Measurements from ENCODE around the gene NTM.

The NTM gene

GRCh38 chr11:132349811-132350733 is 979.7 kb downstream of the NTM start:
- CTCF ChIA-PET: interaction anchor here (0.6 kb wide), 1 partner anchor 1426 kb away, joined by 3 read pairs; no protein-coding TSS in a partner anchor
- no peaks in the 10 kb centered on the region for H3K4me1 ChIP-seq (ENCODE audit: control insufficient read depth, insufficient read depth, low read length)
- no peak overlapping the region for H3K4me3 ChIP-seq (ENCODE audit: low read depth, low read length)
- TF ChIP-seq ZNF155 (tag by site-specific recombination; IDR thresholded peaks at IDR 0.05) (no peak), ZBTB17 (tag by site-specific recombination; IDR thresholded peaks at IDR 0.05) (no peak), GLIS1 (tag by site-specific recombination; IDR thresholded peaks at IDR 0.05) (no peak), ZNF549 (tag by site-specific recombination; IDR thresholded peaks at IDR 0.05) (no peak)
- TF ChIP-seq, protein P1, sequence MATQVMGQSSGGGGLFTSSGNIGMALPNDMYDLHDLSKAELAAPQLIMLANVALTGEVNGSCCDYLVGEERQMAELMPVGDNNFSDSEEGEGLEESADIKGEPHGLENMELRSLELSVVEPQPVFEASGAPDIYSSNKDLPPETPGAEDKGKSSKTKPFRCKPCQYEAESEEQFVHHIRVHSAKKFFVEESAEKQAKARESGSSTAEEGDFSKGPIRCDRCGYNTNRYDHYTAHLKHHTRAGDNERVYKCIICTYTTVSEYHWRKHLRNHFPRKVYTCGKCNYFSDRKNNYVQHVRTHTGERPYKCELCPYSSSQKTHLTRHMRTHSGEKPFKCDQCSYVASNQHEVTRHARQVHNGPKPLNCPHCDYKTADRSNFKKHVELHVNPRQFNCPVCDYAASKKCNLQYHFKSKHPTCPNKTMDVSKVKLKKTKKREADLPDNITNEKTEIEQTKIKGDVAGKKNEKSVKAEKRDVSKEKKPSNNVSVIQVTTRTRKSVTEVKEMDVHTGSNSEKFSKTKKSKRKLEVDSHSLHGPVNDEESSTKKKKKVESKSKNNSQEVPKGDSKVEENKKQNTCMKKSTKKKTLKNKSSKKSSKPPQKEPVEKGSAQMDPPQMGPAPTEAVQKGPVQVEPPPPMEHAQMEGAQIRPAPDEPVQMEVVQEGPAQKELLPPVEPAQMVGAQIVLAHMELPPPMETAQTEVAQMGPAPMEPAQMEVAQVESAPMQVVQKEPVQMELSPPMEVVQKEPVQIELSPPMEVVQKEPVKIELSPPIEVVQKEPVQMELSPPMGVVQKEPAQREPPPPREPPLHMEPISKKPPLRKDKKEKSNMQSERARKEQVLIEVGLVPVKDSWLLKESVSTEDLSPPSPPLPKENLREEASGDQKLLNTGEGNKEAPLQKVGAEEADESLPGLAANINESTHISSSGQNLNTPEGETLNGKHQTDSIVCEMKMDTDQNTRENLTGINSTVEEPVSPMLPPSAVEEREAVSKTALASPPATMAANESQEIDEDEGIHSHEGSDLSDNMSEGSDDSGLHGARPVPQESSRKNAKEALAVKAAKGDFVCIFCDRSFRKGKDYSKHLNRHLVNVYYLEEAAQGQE (tag by site-specific recombination; IDR thresholded peaks at IDR 0.05): no peak
- no peaks in the 10 kb centered on the region for H3K9me3 ChIP-seq (ENCODE audit: control insufficient read depth, insufficient read depth, low read depth, low read length)
- H3K36me3 ChIP-seq (ENCODE audit: control insufficient read depth in 2 of 2, insufficient read depth in 1 of 2, low read length in 2 of 2): no peaks in the 10 kb centered on the region
- H3K27ac ChIP-seq (ENCODE audit: extremely low read depth, low read depth, low read length): no peak overlapping the region
- POLR2A ChIA-PET: no interaction called here

- Histone ChIP-seq H3K4me3 (ENCODE audit: low read depth, low read length) (no peak overlapping the region), H3K27ac (ENCODE audit: extremely low read depth, low read depth, low read length) (no peak overlapping the region), H3K9me3 (ENCODE audit: control insufficient read depth, insufficient read depth, low read depth, low read length) (no peaks in the 10 kb centered on the region), H3K4me1 (ENCODE audit: control insufficient read depth, insufficient read depth, low read length) (no peaks in the 10 kb centered on the region), H3K36me3 (ENCODE audit: control insufficient read depth in 2 of 2, insufficient read depth in 1 of 2, low read length in 2 of 2) (no peaks in the 10 kb centered on the region)
- TF ChIP-seq GLI4 (tag by site-specific recombination; IDR thresholded peaks at IDR 0.05) (no peak), PRDM6 (tag by site-specific recombination; IDR thresholded peaks at IDR 0.05) (no peak), GLI2 (tag by site-specific recombination; IDR thresholded peaks at IDR 0.05; ENCODE audit: borderline replicate concordance, low read depth) (no peak), WT1 (tag by site-specific recombination; IDR thresholded peaks at IDR 0.05) (no peak), ZSCAN30 (tag by site-specific recombination; IDR thresholded peaks at IDR 0.05) (no peak), ZNF2 (tag by site-specific recombination; IDR thresholded peaks at IDR 0.05) (no peak), ZXDB (tag by site-specific recombination; IDR thresholded peaks at IDR 0.05) (no peak), ZNF416 (tag by site-specific recombination; IDR thresholded peaks at IDR 0.05) (no peak), ZNF777 (tag by site-specific recombination; IDR thresholded peaks at IDR 0.05; ENCODE audit: borderline replicate concordance) (no peak), RBAK (tag by site-specific recombination; IDR thresholded peaks at IDR 0.05) (no peak), KLF8 (tag by site-specific recombination; IDR thresholded peaks at IDR 0.05) (no peak), YY2 (tag by site-specific recombination; IDR thresholded peaks at IDR 0.05) (no peak), ZNF654 (tag by site-specific recombination; IDR thresholded peaks at IDR 0.05; ENCODE audit: low read depth) (no peak), ZFP3 (tag by site-specific recombination; IDR thresholded peaks at IDR 0.05; ENCODE audit: low read depth) (no peak)
- TF ChIP-seq, protein P2, sequence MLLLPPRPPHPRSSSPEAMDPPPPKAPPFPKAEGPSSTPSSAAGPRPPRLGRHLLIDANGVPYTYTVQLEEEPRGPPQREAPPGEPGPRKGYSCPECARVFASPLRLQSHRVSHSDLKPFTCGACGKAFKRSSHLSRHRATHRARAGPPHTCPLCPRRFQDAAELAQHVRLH (tag by site-specific recombination; IDR thresholded peaks at IDR 0.05): no peak
- TF ChIP-seq, protein P3, sequence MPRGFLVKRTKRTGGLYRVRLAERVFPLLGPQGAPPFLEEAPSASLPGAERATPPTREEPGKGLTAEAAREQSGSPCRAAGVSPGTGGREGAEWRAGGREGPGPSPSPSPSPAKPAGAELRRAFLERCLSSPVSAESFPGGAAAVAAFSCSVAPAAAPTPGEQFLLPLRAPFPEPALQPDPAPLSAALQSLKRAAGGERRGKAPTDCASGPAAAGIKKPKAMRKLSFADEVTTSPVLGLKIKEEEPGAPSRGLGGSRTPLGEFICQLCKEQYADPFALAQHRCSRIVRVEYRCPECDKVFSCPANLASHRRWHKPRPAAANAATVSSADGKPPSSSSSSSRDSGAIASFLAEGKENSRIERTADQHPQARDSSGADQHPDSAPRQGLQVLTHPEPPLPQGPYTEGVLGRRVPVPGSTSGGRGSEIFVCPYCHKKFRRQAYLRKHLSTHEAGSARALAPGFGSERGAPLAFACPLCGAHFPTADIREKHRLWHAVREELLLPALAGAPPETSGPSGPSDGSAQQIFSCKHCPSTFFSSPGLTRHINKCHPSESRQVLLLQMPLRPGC (tag by site-specific recombination; IDR thresholded peaks at IDR 0.05): no peak
- TF ChIP-seq, protein P4, sequence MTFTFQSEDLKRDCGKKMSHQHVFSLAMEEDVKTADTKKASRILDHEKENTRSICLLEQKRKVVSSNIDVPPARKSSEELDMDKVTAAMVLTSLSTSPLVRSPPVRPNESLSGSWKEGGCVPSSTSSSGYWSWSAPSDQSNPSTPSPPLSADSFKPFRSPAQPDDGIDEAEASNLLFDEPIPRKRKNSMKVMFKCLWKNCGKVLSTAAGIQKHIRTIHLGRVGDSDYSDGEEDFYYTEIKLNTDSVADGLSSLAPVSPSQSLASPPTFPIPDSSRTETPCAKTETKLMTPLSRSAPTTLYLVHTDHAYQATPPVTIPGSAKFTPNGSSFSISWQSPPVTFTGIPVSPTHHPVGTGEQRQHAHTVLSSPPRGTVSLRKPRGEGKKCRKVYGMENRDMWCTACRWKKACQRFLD (tag by site-specific recombination; IDR thresholded peaks at IDR 0.05): no peak
- POLR2A ChIA-PET: no interaction called here
- CTCF ChIA-PET: interaction anchor here (0.6 kb wide), 1 partner anchor 642 kb away, joined by 3 read pairs; no protein-coding TSS in a partner anchor
These were observed 980.6 kb downstream of the NTM start for GRCh38 chr11:132351050-132351449.

Data from HEK293 (cell line).